GM18502 (cell line): ENCODE data around the gene TMEM126A.
"Not testable (repeated sequence)": the region's sequence is repeated elsewhere in the genome, so short reads cannot be mapped to it uniquely, and the experiment has no call there.

ENCODE experiments used
- ATAC-seq: cut with Tn5 transposase; IDR thresholded peaks from one replicate; pipeline ENCODE4 v1.9.1; 2021; ENCODE audit warnings: mild to moderate bottlenecking; ENCODE audit not compliant: unreplicated experiment, poor library complexity

TMEM126A gene

GRCh38 chr11:85647604-85648299, at the start of gene TMEM126A:
Gene TMEM126A, plus strand, starts transcription at chr11:85647967. Its CDS starts 2,289 bp downstream, at chr11:85650256.
- peak; percentile 100 for ATAC-seq

GRCh38 chr11:85599083-85599482, 48.7 kb upstream of the TMEM126A start:
- no peak for ATAC-seq

GRCh38 chr11:85602526-85603213, 45.1 kb upstream of the TMEM126A start:
- no peak for ATAC-seq

- ATAC-seq: no peak
Observed at GRCh38 chr11:85603220-85603619, 44.5 kb upstream of the TMEM126A start.

GRCh38 chr11:85606237-85606636, 41.5 kb upstream of the TMEM126A start:
- not testable (repeated sequence) for ATAC-seq

- not testable (repeated sequence) for ATAC-seq
Observed at GRCh38 chr11:85608621-85609020, 39.1 kb upstream of the TMEM126A start.

- ATAC-seq: not testable (repeated sequence)
Observed at GRCh38 chr11:85609286-85609685, 38.5 kb upstream of the TMEM126A start.

GRCh38 chr11:85611643-85612042, 36.1 kb upstream of the TMEM126A start:
- ATAC-seq: not testable (repeated sequence)

- no peak for ATAC-seq
Observed at GRCh38 chr11:85619499-85619898, 28.3 kb upstream of the TMEM126A start.

- no peak for ATAC-seq
Observed at GRCh38 chr11:85620256-85620655, 27.5 kb upstream of the TMEM126A start.

GRCh38 chr11:85626496-85626895, 21.3 kb upstream of the TMEM126A start:
- no peak for ATAC-seq

GRCh38 chr11:85627332-85627997, 20.3 kb upstream of the TMEM126A start, which contains the start of gene DLG2:
Gene DLG2, minus strand, starts transcription at chr11:85627344.
- ATAC-seq: peak; percentile 3

- peak; percentile 99 for ATAC-seq
Observed at GRCh38 chr11:85627998-85628770, 19.6 kb upstream of the TMEM126A start, which contains the start of gene TMEM126B. Gene TMEM126B, plus strand, starts transcription at chr11:85628593. Its CDS starts 15 bp downstream, at chr11:85628608.

- peak; percentile 11 for ATAC-seq
Observed at GRCh38 chr11:85628771-85629341, 18.9 kb upstream of the TMEM126A start.

GRCh38 chr11:85634747-85635146, 13.0 kb upstream of the TMEM126A start:
- ATAC-seq: no peak

- no peak for ATAC-seq
Observed at GRCh38 chr11:85643191-85643614, 4.6 kb upstream of the TMEM126A start.

GRCh38 chr11:85647078-85647477, 689 bp upstream of the TMEM126A start:
- ATAC-seq: no peak

GRCh38 chr11:85651118-85651517, 3.4 kb downstream of the TMEM126A start:
- ATAC-seq: no peak

- ATAC-seq: no peak
Observed at GRCh38 chr11:85652786-85653447, 5.2 kb downstream of the TMEM126A start.
